ENCODE measurements around the gene GOLGB1.

DNA sequence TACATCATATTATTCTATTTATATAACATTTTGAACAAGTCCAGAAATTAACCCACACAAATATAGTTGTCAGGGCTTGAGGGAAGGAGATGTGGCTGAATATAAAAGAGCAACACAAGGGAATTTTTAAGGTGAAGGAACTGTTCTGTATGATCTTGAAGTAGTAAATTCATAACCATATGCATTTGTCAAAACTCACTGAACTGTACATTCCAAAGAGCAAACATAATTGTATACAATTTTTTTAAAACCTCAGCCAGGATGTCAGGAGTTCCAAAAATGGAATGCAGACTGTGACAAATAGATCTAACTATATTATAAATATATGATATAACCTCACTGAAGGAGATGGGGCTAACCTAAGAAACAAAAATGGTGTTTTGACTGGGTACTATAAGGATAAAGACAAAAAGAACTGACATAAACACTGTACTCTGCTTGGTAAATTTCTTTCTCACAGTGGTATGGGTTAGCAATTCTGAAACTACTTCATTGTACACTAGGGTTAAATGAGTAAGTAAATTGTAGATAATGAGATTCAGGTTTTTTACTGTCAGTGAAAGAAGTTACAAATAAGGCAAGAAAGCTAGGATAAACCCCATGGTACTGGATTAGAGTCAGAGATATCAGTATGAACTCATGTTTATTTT is 14.4 kb downstream of the GOLGB1 start:
- TF ChIP-seq EP300 (IDR thresholded peaks at IDR 0.05): no peak
- TF ChIP-seq, protein P1, sequence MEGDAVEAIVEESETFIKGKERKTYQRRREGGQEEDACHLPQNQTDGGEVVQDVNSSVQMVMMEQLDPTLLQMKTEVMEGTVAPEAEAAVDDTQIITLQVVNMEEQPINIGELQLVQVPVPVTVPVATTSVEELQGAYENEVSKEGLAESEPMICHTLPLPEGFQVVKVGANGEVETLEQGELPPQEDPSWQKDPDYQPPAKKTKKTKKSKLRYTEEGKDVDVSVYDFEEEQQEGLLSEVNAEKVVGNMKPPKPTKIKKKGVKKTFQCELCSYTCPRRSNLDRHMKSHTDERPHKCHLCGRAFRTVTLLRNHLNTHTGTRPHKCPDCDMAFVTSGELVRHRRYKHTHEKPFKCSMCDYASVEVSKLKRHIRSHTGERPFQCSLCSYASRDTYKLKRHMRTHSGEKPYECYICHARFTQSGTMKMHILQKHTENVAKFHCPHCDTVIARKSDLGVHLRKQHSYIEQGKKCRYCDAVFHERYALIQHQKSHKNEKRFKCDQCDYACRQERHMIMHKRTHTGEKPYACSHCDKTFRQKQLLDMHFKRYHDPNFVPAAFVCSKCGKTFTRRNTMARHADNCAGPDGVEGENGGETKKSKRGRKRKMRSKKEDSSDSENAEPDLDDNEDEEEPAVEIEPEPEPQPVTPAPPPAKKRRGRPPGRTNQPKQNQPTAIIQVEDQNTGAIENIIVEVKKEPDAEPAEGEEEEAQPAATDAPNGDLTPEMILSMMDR (IDR thresholded peaks at IDR 0.05): no peak
